IPS-18c (cell line): ENCODE data around the gene TMEM200A.

Source experiments
- H3K4me3 ChIP-seq: 2 replicates; pipeline ENCODE4 v1.7.0; 2013; ENCODE audit warnings: low read depth, mild to moderate bottlenecking, low read length, moderate library complexity; ENCODE audit not compliant: insufficient read depth
- H3K9me3 ChIP-seq: one replicate; pipeline ENCODE4 v1.6.1; 2013; ENCODE audit warnings: mild to moderate bottlenecking, low read length, moderate library complexity; ENCODE audit not compliant: control insufficient read depth, insufficient read depth

TMEM200A gene

DNA sequence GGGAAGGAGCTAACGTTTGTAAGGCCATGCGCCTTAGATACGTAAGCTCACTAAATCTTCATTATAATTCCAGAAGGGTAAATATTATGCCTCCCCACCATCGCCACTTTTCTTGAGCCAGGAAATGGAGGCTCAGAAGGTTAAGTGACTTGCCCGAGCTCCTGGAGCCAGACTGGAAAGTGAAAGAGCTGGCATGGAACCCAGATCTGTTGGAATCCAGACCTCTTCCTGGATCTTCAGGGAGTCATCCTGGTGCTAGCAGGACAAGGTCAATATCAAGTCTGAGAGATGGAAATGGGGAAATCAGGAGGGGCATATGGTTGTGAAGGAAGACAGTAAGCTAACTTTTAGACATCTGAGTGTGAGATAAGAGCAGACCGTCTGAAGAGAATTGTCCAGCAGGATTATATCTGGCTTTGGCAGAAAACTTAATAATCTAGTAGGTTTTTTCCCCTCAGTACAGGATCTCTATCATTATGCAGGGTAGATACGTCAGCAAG lies 6.2 kb downstream of the TMEM200A start:
- Histone ChIP-seq H3K9me3 (no peaks in the 10 kb centered on the region), H3K4me3 (no peak overlapping the region)

DNA sequence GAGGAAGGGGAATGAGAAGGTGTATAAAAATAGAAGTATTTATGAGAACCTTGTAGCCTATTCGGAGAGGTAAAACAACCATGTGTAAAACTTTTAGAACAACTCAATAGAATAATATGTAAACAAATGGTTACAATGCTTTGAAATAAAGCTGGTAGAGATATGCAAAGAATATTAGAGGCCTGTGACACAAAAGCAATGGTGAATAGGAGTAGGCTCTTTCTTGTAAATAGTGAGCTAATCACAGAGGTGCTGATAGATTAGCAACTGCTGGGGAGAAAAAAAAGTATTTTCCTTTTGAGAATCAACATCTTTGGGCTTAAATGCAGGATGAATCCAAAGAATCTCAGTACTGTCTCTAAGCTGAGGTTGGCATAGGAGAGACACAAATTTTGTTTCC lies 7.0 kb downstream of the TMEM200A start:
- Histone ChIP-seq H3K9me3 (no peaks in the 10 kb centered on the region), H3K4me3 (no peak overlapping the region)

DNA sequence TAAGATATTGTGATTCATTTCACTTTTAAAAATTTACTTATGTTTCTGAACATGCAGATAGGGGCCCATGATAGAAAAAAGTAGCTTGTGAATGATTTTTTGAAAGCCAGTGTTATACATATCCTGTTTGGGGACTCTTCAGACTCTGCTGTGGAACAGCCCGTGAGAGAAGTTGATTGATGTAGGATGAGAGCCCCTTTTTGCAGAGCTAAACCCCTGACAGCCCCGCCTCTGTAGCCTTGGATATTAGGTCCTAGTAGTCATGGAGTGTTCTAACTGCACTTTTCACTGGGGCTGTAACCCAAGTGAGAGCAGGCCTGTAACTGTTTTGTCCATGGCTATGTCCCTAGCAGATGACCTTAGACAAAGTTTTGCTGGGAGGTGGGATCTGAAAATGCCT lies 8.2 kb downstream of the TMEM200A start:
- Histone ChIP-seq H3K9me3 (no peaks in the 10 kb centered on the region), H3K4me3 (no peak overlapping the region)

- H3K9me3 ChIP-seq = no peaks in the 10 kb centered on the region
- H3K4me3 ChIP-seq = no peak overlapping the region
Observed at GRCh38 chr6:130376936-130377335, 11.1 kb downstream of the TMEM200A start.

DNA sequence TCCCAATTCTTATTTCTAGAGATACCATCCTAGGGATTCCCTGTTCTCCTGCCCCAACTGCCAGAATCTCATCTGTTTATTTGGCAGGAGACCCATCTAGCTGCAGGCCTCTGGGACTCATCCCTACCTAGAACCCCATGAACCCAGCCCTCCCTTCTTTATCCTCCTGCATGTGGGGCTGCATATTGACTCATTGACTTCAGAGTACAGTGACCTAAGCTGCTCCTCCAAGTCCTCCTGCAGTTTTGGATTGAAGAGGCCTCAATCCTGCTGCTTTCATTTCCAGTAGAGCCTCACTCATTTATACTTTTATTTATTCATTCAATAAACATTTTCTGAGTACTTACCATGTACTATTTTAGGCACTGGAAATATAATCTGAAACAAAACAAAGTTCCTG lies 11.6 kb downstream of the TMEM200A start:
- no peak overlapping the region for H3K4me3 ChIP-seq
- H3K9me3 ChIP-seq = no peaks in the 10 kb centered on the region

GRCh38 chr6:130377915-130378314 lies 12.1 kb downstream of the TMEM200A start:
- Histone ChIP-seq H3K4me3 (no peak overlapping the region), H3K9me3 (no peaks in the 10 kb centered on the region)

- no peaks in the 10 kb centered on the region for H3K9me3 ChIP-seq
- H3K4me3 ChIP-seq = no peak overlapping the region
Observed at GRCh38 chr6:130379223-130379622, 13.4 kb downstream of the TMEM200A start.

DNA sequence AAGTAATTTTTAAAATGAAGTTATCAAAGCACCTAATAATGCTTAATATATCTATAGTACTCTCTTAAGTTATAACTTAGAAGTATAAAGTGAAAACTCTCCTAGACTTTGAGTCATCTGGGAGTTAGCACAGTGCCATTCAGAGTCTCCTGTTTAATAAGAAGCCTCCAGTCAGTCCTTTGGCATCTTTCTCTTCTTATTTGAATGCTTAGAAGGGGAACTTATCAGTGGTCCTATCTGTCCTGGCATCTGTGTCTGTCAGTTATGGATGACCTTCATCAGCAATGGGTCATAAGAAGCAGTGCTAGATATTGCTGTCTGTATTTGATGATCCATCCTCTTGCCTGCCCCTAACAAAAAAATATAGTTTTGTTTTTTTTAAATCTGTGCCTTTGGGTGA lies 15.2 kb downstream of the TMEM200A start:
- H3K9me3 ChIP-seq = no peaks in the 10 kb centered on the region
- no peak overlapping the region for H3K4me3 ChIP-seq

GRCh38 chr6:130381459-130382380 lies 15.9 kb downstream of the TMEM200A start:
- Histone ChIP-seq H3K9me3 (no peaks in the 10 kb centered on the region), H3K4me3 (no peak overlapping the region)

GRCh38 chr6:130382872-130383490 lies 17.2 kb downstream of the TMEM200A start:
- Histone ChIP-seq H3K9me3 (no peaks in the 10 kb centered on the region), H3K4me3 (no peak overlapping the region)

DNA sequence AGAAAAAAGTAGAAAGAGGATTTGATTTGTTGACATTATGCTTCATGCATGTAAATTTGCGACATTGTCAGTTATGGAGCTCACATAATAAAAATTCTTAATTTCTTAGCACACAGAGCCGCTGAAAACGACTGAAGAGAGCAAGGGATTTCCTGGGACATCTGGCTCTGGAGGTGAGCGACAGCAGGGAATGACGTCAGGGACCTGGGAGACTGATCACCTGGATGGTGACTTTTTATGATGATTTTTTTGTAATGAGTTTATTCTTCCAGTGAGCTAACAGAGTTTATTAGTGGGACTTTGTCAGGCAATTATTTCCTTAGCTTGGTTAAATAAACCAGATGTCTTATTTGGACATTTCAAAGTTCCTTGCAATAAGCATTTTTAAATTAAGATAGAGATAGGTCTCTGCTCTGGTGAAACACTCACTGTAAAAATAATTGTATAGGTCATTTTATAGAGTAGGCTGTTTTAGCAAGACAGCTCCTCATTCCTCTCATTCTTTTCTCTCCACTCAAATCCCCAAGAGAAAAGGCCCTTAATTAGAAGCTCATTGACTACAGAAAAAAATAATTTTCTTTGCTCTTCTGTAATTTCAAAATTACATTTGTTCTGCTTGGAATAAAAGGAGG lies 19.4 kb downstream of the TMEM200A start:
- H3K4me3 ChIP-seq = no peak overlapping the region
- no peaks in the 10 kb centered on the region for H3K9me3 ChIP-seq

DNA sequence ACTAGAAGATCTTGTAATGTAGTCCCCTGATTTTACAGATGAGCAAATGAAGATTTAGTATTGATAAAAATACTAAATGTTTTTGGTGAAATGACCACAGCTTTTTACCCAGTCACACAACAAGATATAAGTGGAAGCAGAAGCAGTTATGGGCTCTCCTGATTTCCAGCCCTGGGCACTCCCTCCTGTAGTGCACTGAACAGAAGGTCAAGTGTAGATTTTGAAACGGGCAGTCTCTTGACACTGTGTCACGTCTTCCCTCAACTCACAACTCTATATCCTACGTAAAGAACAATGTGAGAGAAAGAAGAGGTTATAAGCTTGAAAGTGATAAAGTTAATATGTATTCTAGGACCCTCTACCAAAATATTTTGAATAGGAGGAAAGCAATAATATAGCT lies 23.3 kb downstream of the TMEM200A start:
- H3K9me3 ChIP-seq = no peaks in the 10 kb centered on the region
- H3K4me3 ChIP-seq = no peak overlapping the region

- H3K9me3 ChIP-seq = no peaks in the 10 kb centered on the region
Observed at GRCh38 chr6:130390890-130391289, 25.1 kb downstream of the TMEM200A start.

DNA sequence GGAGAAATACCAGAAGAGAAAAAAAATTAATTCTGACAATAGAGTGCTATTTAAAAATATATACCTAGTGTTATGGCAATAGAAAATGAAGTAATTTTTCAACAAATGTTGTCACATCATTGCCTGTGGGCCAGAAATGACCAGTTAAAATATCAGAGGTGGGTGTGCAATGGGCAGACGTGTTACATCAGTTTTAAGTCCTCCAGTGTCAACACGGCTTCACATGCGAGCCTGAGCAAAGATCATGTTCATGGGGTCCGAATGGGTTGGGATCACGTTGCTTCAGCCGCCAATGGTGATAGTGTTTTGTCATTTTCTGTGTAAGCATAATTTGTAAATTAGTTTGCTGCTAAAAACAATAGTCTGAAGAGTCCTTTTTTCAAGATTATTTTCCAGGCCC lies 27.5 kb downstream of the TMEM200A start:
- Histone ChIP-seq H3K9me3 (no peaks in the 10 kb centered on the region), H3K4me3 (no peak overlapping the region)

More at GRCh38 chr6:130390890-130391289, 25.1 kb downstream of the TMEM200A start:
- no peak overlapping the region for H3K4me3 ChIP-seq

DNA sequence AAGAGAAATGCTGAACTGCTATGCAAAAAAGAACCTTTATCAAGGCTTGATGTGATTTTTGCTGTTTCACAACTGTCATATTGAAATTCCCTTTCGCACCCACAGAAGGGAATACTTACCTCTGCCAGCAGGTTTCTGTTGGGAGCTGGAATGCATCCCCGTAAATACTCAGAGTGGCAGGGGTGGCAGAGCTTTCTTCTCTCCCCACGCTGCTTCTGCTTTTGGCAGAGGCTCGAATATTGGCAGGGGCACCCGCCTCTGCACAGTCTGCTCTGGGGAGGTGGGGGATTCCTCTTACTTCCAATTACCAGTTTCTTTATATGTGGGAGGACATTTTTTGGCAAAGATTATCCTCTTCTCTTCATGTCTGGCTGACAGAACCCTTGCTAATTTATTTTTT lies 28.4 kb downstream of the TMEM200A start:
- Histone ChIP-seq H3K9me3 (no peaks in the 10 kb centered on the region), H3K4me3 (no peak overlapping the region)

- Histone ChIP-seq H3K4me3 (no peak overlapping the region), H3K9me3 (no peaks in the 10 kb centered on the region)
Observed at GRCh38 chr6:130395164-130395563, 29.3 kb downstream of the TMEM200A start.

DNA sequence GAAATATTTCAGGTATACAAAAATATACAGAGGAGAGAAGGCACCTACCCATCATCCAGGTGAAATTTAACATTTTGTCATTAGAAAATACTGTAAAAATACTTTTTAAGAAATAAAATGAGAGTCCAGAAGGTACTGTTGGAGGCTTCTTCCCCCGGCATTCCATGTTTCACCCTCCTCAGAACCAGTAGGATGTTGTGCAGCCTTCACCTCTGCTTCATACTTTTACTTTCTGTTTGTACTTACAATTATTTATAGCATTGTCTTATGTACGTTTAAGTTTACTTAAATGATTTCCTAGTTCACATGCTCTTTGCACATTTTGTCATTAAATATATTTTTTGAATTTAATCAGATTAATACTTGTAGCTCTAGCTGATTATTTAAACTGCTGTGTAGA lies 30.9 kb downstream of the TMEM200A start:
- no peak overlapping the region for H3K4me3 ChIP-seq
- no peaks in the 10 kb centered on the region for H3K9me3 ChIP-seq

- H3K4me3 ChIP-seq = no peak overlapping the region
Observed at GRCh38 chr6:130405549-130405948, 39.7 kb downstream of the TMEM200A start.

More at GRCh38 chr6:130405549-130405948, 39.7 kb downstream of the TMEM200A start:
- no peaks in the 10 kb centered on the region for H3K9me3 ChIP-seq
